Measurements from ENCODE around the gene CCDC102A. TPM values are rescaled to one million over a fixed set of nuclear protein-coding genes. Genes with fewer than 3 reads are reported as not detected.

The CCDC102A gene
- total and polyA plus RNA-seq, 2 of the 13 experiments (the other 11 are each of a cell fraction or from before 2014, with no cell fraction given) = 2.1 to 2.8 TPM

GRCh38 chr16:57474671-57475661, 61.4 kb downstream of the CCDC102A start:
- H3K9me3 ChIP-seq (ENCODE audit: low read length) = no peaks in the 10 kb centered on the region
- DNase-seq (ENCODE audit: low spot score) = no peak
- H3K27ac ChIP-seq (ENCODE audit: extremely low read length, insufficient read depth, low read length) = no peak overlapping the region
- H3K36me3 ChIP-seq (replicated peaks in 1 of 2; ENCODE audit: control insufficient read depth in 1 of 2, insufficient read depth in 2 of 2, low read length in 2 of 2) = peaks cover 24 to 45% of the 10 kb centered on the region in 2 experiments
- no TSS peak for BruUV-seq (replicated peaks)
- H4K20me1 ChIP-seq (ENCODE audit: insufficient read depth, low read length) = peaks cover 8% of the 10 kb centered on the region; the same call in 1 of the 2 replicates
- H3K27me3 ChIP-seq (ENCODE audit: control insufficient read depth in 1 of 2, insufficient read depth in 2 of 2, low read length in 2 of 2) = no peaks in the 10 kb centered on the region
- ChIA-PET POLR2A (interaction anchor here (1.0 to 5.6 kb wide), 2 partner anchors 7 to 28 kb away, joined by 3 to 147 read pairs; partner anchors contain the start of genes CIAPIN1 and COQ9), CTCF (ENCODE audit: low intra/inter-chr PET ratio, low total read pairs) (interaction anchor here (1.3 to 1.5 kb wide), 2 partner anchors 13 to 44 kb away, joined by 5 to 16 read pairs; partner anchors contain the start of gene POLR2C)
- no peak overlapping the region for H2AFZ ChIP-seq (ENCODE audit: low read length)
- H3K4me2 ChIP-seq (ENCODE audit: low read depth, low read length) = no peak overlapping the region
- intact Hi-C loops (cut with micrococcal nuclease; ENCODE audit: unreplicated experiment) (no loop called here), in situ Hi-C loops (cut with HindIII; ENCODE audit: extremely low pct_ligation_motif_present, low pct_unique_long_range_greater_than_20kb) (loop anchor here (5.0 kb wide), 1 partner anchor 42 kb away; no protein-coding TSS in a partner anchor)
- H3K79me2 ChIP-seq (ENCODE audit: insufficient read depth, low read length) = peaks cover 14% of the 10 kb centered on the region
- 98% methylated on average over 30 of the region's 30 CpGs for WGBS (ENCODE audit: low lambda C conversion rate)
- ATAC-seq = no peak
- peaks cover 84% of the 10 kb centered on the region for H3K4me1 ChIP-seq (ENCODE audit: insufficient read depth, low read length)
- H3K4me3 ChIP-seq (replicated peaks in 1 of 3; ENCODE audit: insufficient read depth in 1 of 3, low read depth in 2 of 3, low read length in 3 of 3) = no peak overlapping the region
- no peak overlapping the region for H3K9ac ChIP-seq (ENCODE audit: insufficient read depth, low read depth, low read length)
- no peak for FAIRE-seq
- TF ChIP-seq DRAP1 (CRISPR knock-in tag; IDR thresholded peaks at IDR 0.05) (no peak), MXD1 (CRISPR knock-in tag; IDR thresholded peaks at IDR 0.05) (0 out of 2 replicates have a peak, but pooled peaks have one; percentile 4), KIAA2018 (CRISPR knock-in tag; IDR thresholded peaks at IDR 0.05; ENCODE audit: borderline replicate concordance) (no peak), ZUFSP (CRISPR knock-in tag; IDR thresholded peaks at IDR 0.05; ENCODE audit: borderline replicate concordance) (no peak), POLR2AphosphoS5 (IDR thresholded peaks at IDR 0.05; ENCODE audit: low read depth, low read length) (no peak), THAP9 (CRISPR knock-in tag; IDR thresholded peaks at IDR 0.05; ENCODE audit: borderline replicate concordance) (0 out of 2 replicates have a peak, but pooled peaks have one; percentile 4)

Measured in HepG2 (cell line).